GM12864 (cell line): ENCODE measurements around the gene CACNA1G.

Source experiments
- DNase-seq: peaks from one replicate; pipeline ENCODE4 v3.0.0-alpha.2; 2011; ENCODE audit warnings: low read depth
- H3K4me3 ChIP-seq: 2 replicates; pipeline ENCODE4 v1.5.1; 2011; ENCODE audit warnings: mild to moderate bottlenecking, low read depth, low read length, control low read depth
- TF ChIP-seq, protein P1 (sequence below): IDR thresholded peaks from 2 replicates; pipeline ENCODE4 v1.5.1; 2011; ENCODE audit warnings: low read depth, mild to moderate bottlenecking, moderate library complexity, low read length, control low read depth, inconsistent platforms; ENCODE audit errors: missing control alignments

The CACNA1G gene

DNA sequence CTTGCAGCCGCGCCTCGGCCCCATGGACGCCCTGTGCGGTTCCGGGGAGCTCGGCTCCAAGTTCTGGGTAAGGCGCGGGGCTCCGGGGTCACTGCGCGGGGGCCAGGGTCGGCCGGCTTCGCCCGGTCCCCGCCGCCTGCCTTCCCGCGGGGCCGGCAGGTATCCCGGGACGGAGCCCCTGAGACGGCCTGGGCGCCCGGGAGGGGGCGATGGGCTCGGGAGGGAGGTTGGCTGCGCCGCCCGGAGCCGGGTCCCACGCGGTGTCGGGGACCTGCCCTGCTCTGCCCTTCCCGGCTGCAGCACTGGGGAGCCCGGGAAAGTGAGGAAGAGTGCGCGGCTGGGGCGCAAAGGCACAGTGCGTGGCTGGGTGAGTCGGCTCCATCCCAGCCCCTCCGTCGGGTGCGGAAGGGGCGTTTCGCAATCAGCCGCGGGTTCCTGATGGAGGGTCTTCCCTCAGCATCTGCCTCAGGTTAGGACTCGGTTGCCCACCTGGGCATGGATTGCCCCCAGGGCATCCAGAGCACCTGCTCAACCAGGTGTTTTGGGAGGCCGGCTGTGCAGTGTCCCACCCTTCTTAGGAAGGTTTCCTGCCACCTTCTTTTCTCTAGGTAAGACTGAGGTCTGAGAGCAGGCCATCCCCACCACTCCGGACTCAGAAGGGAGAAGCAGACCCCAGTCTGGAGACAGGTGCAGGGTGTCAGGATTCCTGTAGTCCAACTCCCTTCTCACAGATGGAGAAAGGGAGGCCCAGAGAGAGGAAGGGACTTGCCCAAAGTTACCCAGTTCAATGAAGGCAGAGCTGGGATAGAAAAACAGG, 74.6 kb downstream of the CACNA1G start:
- DNase-seq: no peak
- TF ChIP-seq, protein P1, sequence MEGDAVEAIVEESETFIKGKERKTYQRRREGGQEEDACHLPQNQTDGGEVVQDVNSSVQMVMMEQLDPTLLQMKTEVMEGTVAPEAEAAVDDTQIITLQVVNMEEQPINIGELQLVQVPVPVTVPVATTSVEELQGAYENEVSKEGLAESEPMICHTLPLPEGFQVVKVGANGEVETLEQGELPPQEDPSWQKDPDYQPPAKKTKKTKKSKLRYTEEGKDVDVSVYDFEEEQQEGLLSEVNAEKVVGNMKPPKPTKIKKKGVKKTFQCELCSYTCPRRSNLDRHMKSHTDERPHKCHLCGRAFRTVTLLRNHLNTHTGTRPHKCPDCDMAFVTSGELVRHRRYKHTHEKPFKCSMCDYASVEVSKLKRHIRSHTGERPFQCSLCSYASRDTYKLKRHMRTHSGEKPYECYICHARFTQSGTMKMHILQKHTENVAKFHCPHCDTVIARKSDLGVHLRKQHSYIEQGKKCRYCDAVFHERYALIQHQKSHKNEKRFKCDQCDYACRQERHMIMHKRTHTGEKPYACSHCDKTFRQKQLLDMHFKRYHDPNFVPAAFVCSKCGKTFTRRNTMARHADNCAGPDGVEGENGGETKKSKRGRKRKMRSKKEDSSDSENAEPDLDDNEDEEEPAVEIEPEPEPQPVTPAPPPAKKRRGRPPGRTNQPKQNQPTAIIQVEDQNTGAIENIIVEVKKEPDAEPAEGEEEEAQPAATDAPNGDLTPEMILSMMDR: peak; percentile 7
- peak overlapping the region; percentile 56 for H3K4me3 ChIP-seq

DNA sequence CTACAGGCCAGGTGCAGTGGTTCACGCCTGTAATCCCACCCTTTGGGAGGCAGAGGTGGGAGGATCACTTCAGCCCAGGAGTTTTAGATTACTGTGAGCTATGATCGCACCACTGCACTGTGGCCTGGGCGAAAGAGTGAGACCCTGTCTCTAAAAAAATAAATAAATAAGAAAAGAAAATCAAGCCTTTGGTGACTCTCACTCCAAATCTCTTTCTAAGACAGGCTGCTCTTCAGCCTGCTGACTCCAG, 75.1 kb downstream of the CACNA1G start:
- DNase-seq: no peak
- TF ChIP-seq, protein P1: no peak
- no peak overlapping the region; the same call in 1 of the 2 replicates for H3K4me3 ChIP-seq

DNA sequence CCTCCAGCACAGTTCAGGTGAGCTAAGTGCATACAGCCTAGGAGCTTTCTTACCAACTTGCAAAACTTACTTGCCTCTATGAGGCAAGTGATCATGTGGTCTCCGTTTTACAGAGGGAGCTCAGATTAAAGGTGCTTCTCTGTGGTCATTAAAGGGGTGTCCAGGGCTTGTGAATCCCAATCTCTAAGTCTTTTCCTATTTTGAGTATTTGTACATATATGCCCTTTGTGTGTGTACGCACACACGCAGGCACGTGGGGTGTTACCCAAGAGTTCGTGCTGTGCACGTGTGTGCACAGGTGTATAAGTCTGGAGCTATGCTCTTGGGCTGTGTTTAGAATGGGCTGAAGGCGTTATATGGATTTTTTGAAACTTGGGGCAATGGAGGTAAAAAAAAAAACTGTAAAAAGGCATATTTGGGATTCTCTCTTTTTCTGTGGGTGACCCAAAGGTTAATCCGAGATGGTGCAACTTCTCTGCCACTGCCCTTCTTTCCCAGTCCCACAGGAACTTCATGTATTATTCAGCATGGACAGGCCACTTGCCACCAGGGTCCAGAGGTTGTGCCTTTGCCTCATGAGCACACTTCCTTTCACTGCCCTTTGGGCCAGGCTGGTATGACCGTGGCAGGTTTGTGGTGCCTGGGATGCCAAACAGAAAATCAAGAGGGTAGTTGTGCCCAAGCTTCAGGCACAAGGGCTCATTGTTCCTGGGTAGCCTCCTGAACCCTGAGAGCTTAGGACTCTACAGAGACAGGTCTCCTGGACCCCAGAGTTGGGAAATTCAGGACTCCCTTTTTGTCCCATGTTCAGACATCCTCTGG, 75.7 kb downstream of the CACNA1G start:
- H3K4me3 ChIP-seq: no peak overlapping the region
- TF ChIP-seq, protein P1: no peak
- no peak for DNase-seq

DNA sequence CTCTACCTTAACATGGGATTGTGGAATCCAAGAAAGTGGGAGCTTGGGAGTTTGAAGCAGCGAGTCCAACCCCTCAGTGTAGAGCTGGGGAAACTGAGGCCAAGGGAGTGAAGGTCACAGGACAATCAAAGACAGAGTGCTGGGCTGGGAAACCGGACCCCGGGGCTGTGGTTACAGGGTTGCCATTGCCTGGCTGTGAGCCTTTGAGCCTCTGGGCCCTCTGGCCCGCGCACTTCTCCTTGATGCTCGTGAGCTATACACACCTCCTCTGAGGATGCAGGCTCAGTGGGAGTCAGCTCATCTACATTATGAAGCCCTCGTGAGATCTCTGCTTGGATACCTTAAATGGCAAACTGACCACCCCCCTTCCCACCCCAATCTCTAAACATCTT, 76.3 kb downstream of the CACNA1G start:
- TF ChIP-seq, protein P1: no peak
- no peak for DNase-seq
- no peak overlapping the region for H3K4me3 ChIP-seq

DNA sequence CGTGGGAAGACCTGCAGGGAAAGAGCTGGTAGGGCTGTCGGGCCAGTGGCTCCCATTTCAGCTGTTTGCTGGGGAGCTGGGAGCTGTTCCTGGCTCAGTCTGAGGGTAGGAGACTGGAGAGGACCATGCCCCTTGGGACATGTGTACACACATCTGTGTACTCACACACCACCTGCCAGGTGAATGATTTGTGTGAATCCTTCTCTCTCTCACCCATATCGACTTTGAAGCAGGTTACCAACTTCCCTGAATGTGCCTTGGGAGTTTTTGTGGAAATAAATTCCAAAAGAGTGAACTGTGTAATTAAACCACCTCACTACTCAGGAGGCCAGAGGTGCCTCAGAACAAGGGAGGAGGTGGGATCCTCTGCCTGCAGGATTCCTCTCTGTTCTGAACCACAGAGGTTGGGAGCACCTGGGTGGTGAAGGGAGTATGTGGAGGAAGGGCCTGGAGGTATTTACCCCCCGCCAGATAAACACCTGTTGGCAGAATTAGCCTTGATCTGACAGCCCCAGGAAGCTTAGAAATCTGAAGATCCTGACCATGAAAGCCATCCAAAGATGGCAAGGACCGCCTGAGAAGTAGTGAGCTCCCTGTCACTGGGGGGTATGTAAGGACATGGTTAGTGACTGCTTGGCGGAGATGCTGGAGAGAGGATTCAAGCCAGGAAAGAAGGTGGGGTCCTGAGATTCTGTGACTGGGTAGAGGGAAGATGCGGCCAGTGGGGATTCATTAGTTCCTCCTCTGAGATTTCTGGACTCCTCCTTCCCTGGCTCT, 77.5 kb downstream of the CACNA1G start:
- H3K4me3 ChIP-seq: no peak overlapping the region
- TF ChIP-seq, protein P1: no peak
- DNase-seq: no peak

DNA sequence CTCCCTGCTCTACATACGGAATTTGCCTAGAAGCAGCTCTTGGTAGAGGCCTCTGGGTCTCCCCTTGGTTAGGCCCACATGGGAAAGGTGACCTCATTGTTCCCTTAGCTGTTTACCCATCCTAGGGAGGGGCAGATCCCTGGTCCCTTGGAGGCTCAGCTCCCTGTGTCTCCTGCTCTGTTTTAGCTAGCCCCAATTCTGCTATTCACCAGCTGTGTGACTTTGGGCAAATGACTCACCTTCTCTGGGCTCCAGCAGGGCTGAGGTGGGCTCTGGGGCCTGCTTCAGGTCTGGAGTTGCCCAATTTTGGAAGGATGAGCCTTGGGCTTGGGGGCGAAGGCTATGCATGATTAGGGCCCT, 78.1 kb downstream of the CACNA1G start:
- no peak overlapping the region for H3K4me3 ChIP-seq
- no peak for DNase-seq
- TF ChIP-seq, protein P1: no peak
